GM19193 (cell line): ENCODE data around the gene FBLN1.

ENCODE experiments used
- POLR2A ChIP-seq: IDR thresholded peaks from 4 replicates; pipeline ENCODE4 v1.6.1; 2011; ENCODE audit not compliant: insufficient read depth, insufficient read length; ENCODE audit errors: extremely low read depth

The FBLN1 gene

DNA sequence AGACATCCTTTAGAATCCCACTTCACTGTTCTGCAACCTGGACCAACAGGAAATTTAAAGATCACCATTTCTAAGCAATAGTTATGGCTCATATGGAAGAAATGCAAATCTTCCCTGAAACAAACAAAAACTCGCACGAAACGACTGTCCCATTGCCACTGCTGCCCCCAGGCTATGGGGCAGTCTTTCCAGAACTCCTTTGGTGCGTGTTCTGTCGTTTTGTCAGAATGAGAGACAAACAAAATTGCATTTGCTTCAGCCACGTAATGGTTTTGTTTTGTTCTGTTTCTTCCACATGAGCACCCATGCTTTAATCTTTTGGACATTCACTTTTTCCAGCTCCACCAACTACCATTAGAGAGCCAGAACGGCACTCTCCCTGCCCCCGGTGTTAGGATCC lies 10.8 kb upstream of the FBLN1 start:
- TF ChIP-seq POLR2A = no peak

DNA sequence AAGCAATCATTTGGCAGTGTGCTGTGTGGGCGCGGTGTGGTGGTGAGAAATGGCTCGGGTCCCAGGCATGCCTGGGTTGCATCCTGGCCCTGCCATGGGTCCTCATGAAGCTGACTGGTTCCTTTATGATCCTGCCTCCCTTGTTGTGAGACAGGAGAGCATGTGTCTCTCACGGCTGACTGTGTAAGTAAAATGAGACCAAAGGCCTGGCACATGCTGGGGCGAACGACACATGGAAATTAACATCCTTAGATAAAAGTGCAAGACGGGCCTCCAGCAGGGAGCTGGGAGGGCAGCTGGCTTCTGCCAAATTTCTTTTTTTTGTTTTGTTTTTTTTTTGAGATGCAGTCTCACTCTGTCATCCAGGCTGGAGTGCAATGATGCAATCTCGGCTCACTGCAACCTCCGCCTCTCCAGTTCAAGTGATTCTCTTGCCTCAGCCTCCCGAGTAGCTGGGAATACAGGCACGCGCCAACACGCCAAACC lies 9.4 kb upstream of the FBLN1 start:
- no peak for TF ChIP-seq POLR2A

DNA sequence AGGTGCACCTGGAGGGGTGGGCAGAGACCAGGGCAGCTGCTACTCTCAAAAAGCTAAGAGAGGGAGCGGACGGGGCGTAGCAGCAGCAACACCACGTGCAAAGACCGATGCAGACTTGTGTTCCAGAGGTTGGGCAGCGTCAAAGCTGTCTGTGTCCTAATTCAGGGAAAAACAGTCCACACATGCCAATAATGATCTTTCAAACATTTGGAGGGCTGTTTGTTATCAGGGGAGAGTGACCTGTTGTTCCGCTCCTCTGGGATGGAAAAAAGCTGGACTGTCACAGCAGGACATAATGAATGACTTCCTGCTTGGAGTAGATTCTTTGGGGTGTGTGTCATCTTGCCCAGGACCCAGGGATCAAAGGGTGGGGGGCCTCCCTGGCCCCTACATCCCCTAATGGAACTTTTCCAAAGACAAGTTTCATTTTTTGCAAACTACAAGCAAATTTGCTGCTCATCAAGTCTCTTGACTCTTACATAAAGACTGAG lies 6.2 kb upstream of the FBLN1 start:
- no peak for TF ChIP-seq POLR2A

DNA sequence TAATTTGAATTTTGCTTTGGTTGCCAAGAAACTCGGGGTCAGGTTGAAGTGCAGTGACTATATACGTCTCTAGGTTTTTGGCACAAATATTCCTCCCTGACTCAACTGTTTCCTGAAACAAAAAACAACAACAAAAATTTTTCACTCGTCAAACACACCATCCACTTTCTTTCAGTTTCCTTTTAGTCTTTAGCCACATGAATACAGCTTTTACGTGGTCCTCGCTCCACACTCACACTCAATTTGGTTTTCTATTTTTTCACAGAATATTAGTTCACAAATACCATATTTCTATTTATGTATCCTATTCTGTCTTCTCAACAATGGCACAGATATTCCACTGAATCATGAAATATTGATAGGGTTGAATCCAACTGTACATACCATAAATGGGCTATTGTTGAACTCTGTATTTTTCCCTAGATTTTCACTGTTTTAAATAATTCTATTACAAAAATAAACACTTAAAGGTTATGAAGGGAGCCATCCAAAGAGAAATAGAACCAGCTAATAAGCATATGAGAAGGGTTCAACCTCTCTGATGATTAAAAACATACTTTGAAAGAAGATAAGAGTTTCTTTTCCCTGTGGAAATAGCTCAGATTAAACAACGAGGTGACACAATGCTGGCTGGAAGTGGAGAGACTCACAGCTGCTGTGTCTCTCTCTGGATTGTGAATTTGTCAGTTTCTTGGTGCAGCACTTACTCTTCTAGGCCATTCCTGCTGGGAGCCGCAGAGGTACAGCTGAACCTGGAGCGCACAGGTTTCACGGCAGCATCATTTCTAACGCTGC lies 5.1 kb upstream of the FBLN1 start:
- no peak for TF ChIP-seq POLR2A

DNA sequence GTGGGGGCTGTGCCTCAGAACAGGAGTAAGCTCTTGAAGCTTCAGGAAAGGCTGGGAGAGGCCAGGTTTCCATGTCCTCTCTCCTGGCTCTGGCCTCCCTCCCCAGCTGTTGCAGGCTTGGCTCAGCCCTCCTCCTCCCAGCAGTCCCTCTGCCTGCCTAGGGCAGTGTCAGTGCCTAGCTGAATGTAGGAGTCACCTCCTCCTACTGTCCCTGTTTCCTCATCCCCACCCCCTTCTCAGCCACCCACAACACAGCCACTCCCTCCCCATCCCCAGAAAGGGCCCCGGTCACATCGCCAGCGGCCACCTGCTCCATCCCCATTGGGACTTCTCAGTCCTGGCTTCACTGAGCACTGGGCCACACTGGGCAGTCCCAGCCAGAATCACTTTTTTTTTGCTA lies 2.9 kb upstream of the FBLN1 start:
- TF ChIP-seq POLR2A = no peak

DNA sequence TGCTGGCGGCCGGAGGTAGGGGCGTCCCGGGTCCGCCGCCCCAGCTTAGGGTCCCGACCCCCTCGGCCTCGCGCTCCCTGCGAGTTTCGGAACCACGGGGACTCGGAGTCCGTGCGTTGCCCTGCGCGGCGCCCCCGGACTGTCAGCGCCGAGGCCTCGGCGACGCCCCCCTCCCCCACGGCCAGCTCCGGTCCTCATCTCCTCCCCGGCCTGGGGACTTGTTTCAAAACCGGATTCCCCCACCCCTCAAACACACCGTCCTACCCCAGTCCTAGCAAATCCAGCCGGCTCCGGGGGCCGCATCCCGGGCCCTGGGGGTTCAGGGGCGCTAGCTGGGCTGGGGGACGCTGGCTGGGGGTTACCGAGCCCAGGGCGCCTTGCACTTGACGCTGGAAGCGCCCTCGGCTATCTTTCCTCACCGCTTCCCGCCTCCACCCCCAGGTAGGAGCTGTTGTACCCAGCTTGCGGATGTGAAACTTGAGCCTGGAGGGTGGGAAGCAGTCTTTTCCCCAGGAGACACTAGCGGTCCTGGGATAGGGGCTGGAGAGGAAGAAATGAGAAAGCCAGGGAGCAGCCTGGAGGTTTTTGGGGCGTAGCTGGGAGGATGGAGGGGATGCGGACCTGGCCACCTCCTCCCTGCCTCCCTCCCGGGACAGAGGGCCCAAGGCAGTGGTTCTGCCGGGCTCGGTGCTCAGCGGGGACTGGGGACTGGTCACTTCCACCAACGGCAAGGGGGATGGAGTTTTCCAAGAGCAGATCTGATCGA lies 550 bp downstream of the FBLN1 start:
- TF ChIP-seq POLR2A = no peak

DNA sequence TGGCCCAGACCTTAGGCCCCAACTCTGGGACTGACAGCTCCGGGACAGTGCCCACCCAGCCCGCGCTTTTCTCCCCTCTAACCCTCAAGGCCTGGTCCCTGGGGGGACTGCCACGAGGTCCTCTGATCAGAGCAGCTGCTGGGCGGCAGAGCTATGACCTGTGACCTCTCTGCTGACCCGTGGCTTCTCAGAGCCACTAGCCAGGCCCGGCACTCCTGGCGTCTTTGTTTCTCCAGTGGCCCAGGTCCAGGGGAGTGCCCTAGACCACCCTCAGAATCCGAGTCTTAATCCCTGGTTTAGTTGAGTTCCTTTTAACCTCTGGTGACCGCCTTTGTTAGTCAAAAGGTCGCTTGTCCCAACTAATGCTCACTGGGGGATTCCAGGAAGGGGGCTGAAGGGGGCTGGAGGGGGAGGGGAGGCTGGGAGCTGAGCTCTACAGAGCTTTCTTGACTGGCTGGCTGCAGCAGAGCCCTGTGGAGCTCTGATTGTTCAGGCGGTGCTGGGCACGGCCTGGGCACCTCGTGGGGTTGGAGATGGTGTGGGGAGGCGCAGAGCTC lies 1.2 kb downstream of the FBLN1 start:
- no peak for TF ChIP-seq POLR2A

DNA sequence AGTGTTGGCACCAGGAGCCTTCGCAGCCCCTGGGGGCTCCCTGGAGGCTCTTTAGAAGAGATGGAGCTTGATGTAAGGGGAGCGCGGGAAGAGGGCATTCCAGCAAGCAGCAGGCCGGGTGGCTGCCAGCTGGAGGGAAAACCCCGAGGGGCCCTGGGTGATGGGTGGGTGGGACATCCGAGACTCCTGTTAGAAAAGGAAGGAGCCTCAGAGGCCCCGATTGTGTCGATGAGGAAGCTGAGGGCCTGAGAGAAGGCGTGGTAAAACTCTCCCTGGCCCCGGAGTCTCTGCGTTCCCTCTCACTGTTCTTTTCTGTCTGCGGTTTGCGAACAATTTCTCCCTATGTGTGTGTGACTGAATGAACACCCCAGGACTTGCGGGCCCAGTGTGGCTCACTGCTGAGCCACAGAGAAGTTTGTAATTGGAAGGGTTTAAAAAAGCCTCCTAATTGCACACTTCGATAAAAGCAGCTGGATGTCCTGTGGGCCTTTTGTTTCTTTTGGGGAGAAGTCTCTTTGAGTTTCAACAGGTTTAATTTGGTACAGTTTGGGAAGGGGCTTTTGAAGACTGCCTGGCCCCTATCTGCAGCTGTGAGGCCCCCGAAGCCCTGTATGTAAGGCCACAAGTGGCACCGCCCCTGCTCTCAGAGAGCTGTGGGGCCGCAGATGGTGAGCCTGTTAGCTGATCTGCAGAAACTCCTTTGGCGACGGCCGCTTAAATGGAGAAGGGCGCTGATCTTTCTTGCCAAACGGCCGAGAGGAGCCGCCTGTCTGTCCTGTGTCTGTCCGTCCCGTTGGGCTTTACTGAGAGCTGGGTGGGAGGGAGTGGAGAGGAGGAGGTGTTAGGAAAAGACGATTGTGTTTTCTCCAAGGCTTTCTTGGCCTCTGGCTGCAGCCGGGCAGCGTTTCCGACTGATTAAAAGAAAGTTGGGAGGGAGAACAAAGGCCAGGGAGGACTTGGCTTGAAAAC lies 2.0 kb downstream of the FBLN1 start:
- TF ChIP-seq POLR2A = no peak

DNA sequence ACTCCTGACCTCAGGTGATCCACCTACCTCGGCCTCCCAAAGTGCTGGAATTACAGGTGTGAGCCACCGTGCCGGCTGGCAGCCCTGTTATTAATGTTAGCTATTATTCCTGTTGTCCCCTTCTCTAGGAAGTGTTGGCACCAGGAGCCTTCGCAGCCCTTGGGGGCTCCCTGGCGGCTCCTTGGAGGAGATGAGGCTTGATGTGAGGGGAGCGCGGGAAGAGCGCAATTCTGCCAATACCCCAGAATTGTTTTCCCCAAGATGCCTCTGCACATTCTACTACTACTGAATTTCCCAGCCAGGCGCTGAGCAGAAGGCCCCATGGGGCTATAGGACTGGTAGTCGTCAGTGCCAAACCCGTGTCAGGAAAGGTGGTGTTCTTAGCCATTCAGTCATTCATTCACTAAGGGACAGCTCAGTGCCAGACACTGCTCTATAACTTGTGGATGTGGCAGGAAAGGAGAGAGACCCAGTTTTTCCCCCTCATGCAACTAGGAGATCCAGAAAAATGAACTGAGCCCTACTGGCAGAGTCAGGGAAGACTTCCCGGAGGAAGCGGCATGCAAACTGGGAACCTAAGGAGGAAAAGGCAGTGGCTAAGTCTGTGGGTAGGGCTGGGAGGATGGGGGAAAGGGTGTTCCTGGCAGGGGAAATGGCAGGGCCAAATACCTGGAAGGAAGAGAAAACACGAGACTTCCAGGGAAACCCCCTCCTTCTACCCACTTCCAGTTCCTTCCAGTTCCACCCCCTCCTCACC lies 3.5 kb downstream of the FBLN1 start:
- no peak for TF ChIP-seq POLR2A

DNA sequence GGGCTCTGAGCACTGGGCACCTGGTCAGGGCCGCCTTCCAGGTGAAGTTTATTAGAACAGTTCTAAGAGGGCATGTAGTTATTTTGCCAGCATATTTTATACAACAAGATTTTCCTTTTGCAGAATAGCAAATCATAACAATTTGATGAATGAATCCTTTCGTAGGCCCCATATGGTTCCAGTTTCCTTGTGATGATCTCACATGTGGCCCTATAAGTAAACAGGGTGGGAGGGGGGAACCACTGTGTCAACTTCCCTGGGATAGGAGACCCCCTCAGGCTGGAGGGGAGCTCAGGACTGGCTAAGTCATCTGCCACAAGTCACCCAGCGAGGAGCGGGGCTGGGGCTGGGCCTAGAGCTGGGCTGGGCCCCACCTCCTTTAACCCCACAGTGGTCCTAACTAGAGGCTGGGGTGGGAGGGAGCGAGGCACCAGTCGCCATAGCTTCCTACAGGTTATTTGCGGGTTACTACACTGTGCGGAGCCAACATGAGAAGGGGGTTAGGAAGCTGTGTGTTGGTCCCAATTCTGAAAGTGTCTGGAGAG lies 4.2 kb downstream of the FBLN1 start:
- TF ChIP-seq POLR2A = no peak

DNA sequence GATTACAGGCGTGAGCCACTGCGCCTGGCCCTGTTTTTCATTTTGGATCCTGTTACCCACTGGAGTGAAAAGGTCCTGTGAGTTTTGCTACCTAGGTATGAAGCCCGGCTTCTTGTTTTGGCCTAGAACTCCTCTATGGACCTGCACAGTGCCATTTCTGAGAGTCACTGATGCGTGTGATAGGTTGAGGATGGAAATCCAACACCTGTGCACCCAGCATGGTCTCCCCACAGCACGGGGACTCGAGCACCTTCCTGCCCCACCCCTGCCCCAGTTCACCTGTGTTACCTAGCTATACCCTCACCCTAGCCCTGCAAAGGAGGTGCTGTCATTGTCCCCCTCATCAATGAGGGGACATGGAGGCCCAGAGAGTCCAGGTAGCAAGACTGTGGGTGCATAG lies 5.1 kb downstream of the FBLN1 start:
- no peak for TF ChIP-seq POLR2A

DNA sequence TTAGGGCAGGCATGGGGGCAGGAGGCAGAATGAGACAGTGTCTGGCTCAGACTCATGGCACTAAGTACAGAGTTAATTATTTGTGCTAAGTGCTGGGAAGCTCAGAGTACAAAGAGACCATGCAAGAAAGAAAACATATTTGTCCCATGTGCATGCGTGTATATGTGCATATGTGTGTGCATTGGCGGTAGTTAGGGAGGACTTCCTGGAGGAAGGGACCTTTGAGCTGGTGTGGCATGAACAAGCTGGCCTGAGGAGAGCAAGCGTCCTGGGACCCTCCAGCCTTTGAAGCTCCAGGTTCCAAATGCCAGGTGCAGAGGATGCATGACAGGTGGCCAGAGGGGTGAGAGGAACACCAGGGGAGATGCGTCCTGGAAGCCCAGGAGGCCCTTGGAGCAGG lies 6.1 kb downstream of the FBLN1 start:
- no peak for TF ChIP-seq POLR2A
